Activated CD4-positive, CD25-positive, alpha-beta regulatory T cell (primary cell): ENCODE data around the gene PFKFB3.

ENCODE experiments used
- DNase-seq, 4 experiments: peaks; one replicate each; lab custom pipeline; 2025; lab: John Stamatoyannopoulos, UW

Gene PFKFB3

GRCh38 chr10:6300784-6301460 is 98.2 kb downstream of the PFKFB3 start:
- no peak for DNase-seq

GRCh38 chr10:6301488-6302075 is 98.8 kb downstream of the PFKFB3 start:
- no peak for DNase-seq
